Measurements from ENCODE around the gene POLK.

POLK gene

DNA sequence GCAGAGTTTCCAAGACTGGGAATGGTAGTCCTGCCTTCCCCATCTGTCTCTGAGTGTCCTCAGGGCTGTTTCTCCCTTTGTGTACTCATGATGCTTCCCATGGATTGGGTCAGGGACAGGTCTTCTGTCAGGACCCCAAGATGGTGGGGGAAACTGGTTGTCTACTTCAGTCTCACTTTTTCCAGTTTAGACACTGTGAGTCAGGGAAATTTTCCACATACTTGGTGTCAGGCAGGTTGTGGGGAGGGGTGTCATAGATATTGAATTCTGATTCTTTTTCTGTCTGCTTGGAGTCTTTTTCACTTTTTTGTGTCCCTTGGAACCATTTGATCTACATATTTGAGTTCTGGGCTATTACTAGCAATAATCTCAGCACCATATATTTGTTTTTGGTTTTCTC is 10.3 kb downstream of the POLK start:
- TF ChIP-seq, protein P1, sequence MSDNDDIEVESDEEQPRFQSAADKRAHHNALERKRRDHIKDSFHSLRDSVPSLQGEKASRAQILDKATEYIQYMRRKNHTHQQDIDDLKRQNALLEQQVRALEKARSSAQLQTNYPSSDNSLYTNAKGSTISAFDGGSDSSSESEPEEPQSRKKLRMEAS (IDR thresholded peaks at IDR 0.05; ENCODE audit: low read depth, low read length), result no peak
- TF ChIP-seq, protein P2, sequence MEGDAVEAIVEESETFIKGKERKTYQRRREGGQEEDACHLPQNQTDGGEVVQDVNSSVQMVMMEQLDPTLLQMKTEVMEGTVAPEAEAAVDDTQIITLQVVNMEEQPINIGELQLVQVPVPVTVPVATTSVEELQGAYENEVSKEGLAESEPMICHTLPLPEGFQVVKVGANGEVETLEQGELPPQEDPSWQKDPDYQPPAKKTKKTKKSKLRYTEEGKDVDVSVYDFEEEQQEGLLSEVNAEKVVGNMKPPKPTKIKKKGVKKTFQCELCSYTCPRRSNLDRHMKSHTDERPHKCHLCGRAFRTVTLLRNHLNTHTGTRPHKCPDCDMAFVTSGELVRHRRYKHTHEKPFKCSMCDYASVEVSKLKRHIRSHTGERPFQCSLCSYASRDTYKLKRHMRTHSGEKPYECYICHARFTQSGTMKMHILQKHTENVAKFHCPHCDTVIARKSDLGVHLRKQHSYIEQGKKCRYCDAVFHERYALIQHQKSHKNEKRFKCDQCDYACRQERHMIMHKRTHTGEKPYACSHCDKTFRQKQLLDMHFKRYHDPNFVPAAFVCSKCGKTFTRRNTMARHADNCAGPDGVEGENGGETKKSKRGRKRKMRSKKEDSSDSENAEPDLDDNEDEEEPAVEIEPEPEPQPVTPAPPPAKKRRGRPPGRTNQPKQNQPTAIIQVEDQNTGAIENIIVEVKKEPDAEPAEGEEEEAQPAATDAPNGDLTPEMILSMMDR (IDR thresholded peaks at IDR 0.05; ENCODE audit: low read depth, low read length), result no peak
- TF ChIP-seq MYC (IDR thresholded peaks at IDR 0.05; ENCODE audit: low read depth, low read length) (no peak), POLR2A (IDR thresholded peaks at IDR 0.05; ENCODE audit: extremely low read depth, insufficient read length) (no peak)
- no peak for DNase-seq (ENCODE audit: low read depth)
- no peak overlapping the region for H3K4me3 ChIP-seq (ENCODE audit: low read depth, low read length)

DNA sequence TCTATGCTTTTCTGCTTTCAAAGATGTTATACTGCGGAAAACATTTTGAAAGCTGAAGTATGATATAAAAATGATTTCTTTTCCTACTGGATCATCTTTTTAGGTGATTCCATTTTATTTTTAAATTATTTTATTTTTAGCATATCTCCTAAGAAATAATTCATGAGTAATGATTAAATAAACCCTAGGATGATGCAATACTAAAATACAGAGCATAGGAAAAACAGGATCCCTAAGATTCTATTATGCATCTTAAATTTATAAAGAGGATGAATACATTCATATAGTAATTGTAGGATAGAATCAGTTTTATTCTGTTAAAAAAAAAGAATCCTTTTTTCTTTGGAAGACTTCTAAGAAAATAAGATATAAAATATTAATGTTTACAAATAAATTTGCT is 10.9 kb downstream of the POLK start:
- no peak for TF ChIP-seq POLR2A (IDR thresholded peaks at IDR 0.05; ENCODE audit: extremely low read depth, insufficient read length)
- H3K4me3 ChIP-seq (ENCODE audit: low read depth, low read length), result no peak overlapping the region
- no peak for DNase-seq (ENCODE audit: low read depth)

DNA sequence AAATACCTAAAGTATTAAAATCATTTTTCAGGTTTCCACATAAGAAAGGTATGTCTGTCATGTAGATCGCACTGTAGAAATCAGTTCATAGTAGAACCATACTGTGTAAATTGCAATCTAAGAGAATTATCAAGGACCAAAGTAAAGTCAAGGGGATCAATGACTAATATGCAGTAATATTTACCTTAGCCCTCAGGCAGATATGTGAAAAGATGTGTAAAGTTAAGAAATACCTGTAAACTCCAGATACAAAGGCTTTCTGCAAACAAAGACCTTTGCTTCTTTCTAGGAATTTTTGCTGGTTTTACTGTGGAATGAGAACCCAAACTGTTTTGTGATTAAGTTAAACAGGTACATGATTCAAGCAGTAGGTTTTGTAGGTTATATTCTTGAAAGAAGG is 11.6 kb downstream of the POLK start:
- TF ChIP-seq, protein P1 (IDR thresholded peaks at IDR 0.05; ENCODE audit: low read depth, low read length), result no peak
- TF ChIP-seq MYC (IDR thresholded peaks at IDR 0.05; ENCODE audit: low read depth, low read length), result no peak
- TF ChIP-seq, protein P2 (IDR thresholded peaks at IDR 0.05; ENCODE audit: low read depth, low read length), result no peak
- no peak for TF ChIP-seq POLR2A (IDR thresholded peaks at IDR 0.05; ENCODE audit: extremely low read depth, insufficient read length)
- DNase-seq (ENCODE audit: low read depth), result no peak
- no peak overlapping the region for H3K4me3 ChIP-seq (ENCODE audit: low read depth, low read length)

DNA sequence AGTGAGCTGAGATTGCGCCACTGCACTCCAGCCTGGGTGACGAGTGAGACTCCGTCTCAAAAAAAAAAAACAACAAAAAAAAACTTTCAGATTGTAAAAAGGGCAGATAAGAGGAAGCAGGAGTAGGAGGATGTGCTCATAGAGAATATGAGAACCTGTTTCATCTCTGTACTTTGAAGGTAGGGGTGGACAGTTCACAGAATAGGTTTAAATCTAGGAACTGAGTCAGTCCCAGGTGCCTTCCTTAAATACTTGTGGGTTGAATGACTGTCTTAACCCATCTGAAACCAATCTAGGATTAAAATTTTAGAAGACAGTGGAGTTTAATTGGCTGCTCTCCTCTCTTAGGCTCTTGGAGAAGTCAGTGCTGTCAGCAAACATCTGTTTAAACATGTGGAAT is 12.4 kb downstream of the POLK start:
- TF ChIP-seq, protein P2 (IDR thresholded peaks at IDR 0.05; ENCODE audit: low read depth, low read length), result no peak
- no peak for TF ChIP-seq MYC (IDR thresholded peaks at IDR 0.05; ENCODE audit: low read depth, low read length)
- no peak for TF ChIP-seq POLR2A (IDR thresholded peaks at IDR 0.05; ENCODE audit: extremely low read depth, insufficient read length)
- no peak overlapping the region for H3K4me3 ChIP-seq (ENCODE audit: low read depth, low read length)
- DNase-seq (ENCODE audit: low read depth), result no peak

DNA sequence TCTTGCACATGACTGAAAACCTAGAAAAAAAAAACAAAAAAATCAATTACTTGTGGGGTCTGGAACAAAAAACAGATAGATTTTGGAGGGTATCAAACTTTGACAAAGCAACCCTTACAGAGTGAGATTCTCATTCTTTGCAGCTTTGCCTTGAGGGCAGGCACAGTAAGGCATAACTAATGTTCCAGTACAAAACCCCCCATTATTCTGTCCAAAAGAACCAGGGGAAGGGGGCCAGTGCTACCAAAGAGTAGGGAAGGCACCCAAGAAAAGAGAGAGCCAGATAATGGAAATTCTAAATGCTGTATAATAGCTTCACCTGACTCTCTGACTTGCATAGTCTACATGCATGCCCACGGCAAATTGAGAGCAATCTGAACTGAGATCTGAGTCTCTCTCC is 12.9 kb downstream of the POLK start:
- TF ChIP-seq MYC (IDR thresholded peaks at IDR 0.05; ENCODE audit: low read depth, low read length) (no peak), POLR2A (IDR thresholded peaks at IDR 0.05; ENCODE audit: extremely low read depth, insufficient read length) (no peak)
- TF ChIP-seq, protein P2 (IDR thresholded peaks at IDR 0.05; ENCODE audit: low read depth, low read length), result no peak
- TF ChIP-seq, protein P1 (IDR thresholded peaks at IDR 0.05; ENCODE audit: low read depth, low read length), result no peak
- no peak for DNase-seq (ENCODE audit: low read depth)
- no peak overlapping the region for H3K4me3 ChIP-seq (ENCODE audit: low read depth, low read length)

DNA sequence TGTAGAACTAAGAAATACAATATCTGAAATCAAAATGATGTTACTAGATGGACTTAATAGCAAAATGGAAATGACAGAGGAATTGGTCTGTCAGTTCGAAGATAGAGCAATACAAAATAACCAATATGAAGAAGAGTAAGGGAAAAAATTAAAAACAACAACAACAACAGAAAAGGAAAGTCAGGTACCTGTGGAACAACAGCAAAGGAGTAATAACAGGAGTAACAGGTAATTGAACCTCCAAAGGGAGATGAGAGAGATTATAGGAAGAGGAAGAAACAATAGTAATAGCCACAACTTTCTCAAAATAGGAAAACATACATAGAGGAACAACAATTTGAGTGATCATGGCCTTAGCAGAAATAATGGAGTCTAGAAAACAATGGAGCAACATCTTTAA is 13.7 kb downstream of the POLK start:
- TF ChIP-seq, protein P2 (IDR thresholded peaks at IDR 0.05; ENCODE audit: low read depth, low read length), result no peak
- TF ChIP-seq POLR2A (IDR thresholded peaks at IDR 0.05; ENCODE audit: extremely low read depth, insufficient read length) (no peak), MYC (IDR thresholded peaks at IDR 0.05; ENCODE audit: low read depth, low read length) (no peak)

More for the DNA sequence above, 13.7 kb downstream of the POLK start:
- H3K4me3 ChIP-seq (ENCODE audit: low read depth, low read length), result no peak overlapping the region
- no peak for DNase-seq (ENCODE audit: low read depth)

Data from NB4 (cell line).